HepG2 (cell line): ENCODE results near the gene HS3ST3A1. TPM values are rescaled to one million over a fixed set of nuclear protein-coding genes. Genes with fewer than 3 reads are reported as not detected.
"Not testable (repeated sequence)": the region's sequence is repeated elsewhere in the genome, so short reads cannot be mapped to it uniquely, and the experiment has no call there.

Source experiments
- ATAC-seq: fragments of 200-7000 bp; cut with Tn5 transposase; 3 replicates; pipeline ENCODE4 v1.9.1; 2020; ENCODE audit warnings: mild to moderate bottlenecking, moderate library complexity
- BruUV-seq: library from RNA; stranded (reverse); fragments of 400-500 nt; replicated peaks from 2 replicates; lab custom pipeline; 2021; lab: Mats Ljungman, UMichigan
- CTCF ChIA-PET: fragments of 300-600 bp; formaldehyde crosslinking; extraction: SDS; loops from one replicate; lab custom pipeline; 2021; ENCODE audit warnings: low total read pairs, inconsistent platforms, low intra/inter-chr PET ratio; lab: Yijun Ruan, JAX
- POLR2A ChIA-PET: fragments of 350-600 bp; sonication (Branson Sonifier 250); formaldehyde crosslinking; loops from one replicate; lab custom pipeline; 2020; ENCODE audit warnings: antibody characterized with exemption, inconsistent platforms; lab: Yijun Ruan, JAX
- DNase-seq: peaks from one replicate; pipeline ENCODE4 v3.0.0-alpha.2; 2015; ENCODE audit warnings: low spot score
- FAIRE-seq: peaks from 3 replicates; lab custom pipeline; 2011; peaks lifted over from hg19 to GRCh38; lab: Jason Lieb, UNC
- H2AFZ ChIP-seq: one replicate; pipeline ENCODE4 v1.6.1; 2011; ENCODE audit warnings: low read length, inconsistent platforms
- H3K27ac ChIP-seq: fragments of 300-600 bp; 3 replicates; pipeline ENCODE4 v1.8.0; 2011; ENCODE audit warnings: mixed run types, mild to moderate bottlenecking, mixed read lengths, low read length, inconsistent platforms; ENCODE audit not compliant: insufficient read depth; ENCODE audit errors: extremely low read length
- H3K27me3 ChIP-seq, 2 experiments: fragments of 200-600 bp in 1 of 2; 2 replicates in 1 of 2; 3 replicates in 1 of 2; pipeline versions ENCODE4 v1.6.0 to v1.8.0; 2011; ENCODE audit warnings: low read length in 2 of 2, mild to moderate bottlenecking in 2 of 2, moderate library complexity in 2 of 2, inconsistent platforms in 1 of 2; ENCODE audit not compliant: insufficient read depth in 2 of 2, control insufficient read depth in 1 of 2
- H3K36me3 ChIP-seq, 2 experiments: fragments of 200-600 bp in 1 of 2; replicated peaks in 1 of 2; 2 replicates in 1 of 2; 3 replicates in 1 of 2; pipeline versions ENCODE4 v1.5.1 to v1.8.0; 2011; ENCODE audit warnings: low read length in 2 of 2, inconsistent platforms in 1 of 2; ENCODE audit not compliant: insufficient read depth in 2 of 2, control insufficient read depth in 1 of 2
- H3K4me1 ChIP-seq: 2 replicates; pipeline ENCODE4 v1.5.1; 2012; ENCODE audit warnings: low read length, inconsistent platforms; ENCODE audit not compliant: insufficient read depth
- H3K4me2 ChIP-seq: 2 replicates; pipeline ENCODE4 v1.6.0; 2011; ENCODE audit warnings: low read depth, low read length, inconsistent platforms
- H3K4me3 ChIP-seq, 3 experiments: fragments of 200-600 bp in 1 of 3; sonication (generic), shearing (Covaris generic) in 1 of 3; replicated peaks in 1 of 3; 2 replicates each; pipeline ENCODE4 v1.5.1; 2011 to 2016; ENCODE audit warnings: low read length in 3 of 3, inconsistent platforms in 2 of 3, low read depth in 2 of 3, mild to moderate bottlenecking in 2 of 3, control low read depth in 1 of 3, mixed read lengths in 1 of 3; ENCODE audit not compliant: insufficient read depth in 1 of 3
- H3K79me2 ChIP-seq: one replicate; pipeline ENCODE4 v1.6.1; 2011; ENCODE audit warnings: low read length, inconsistent platforms; ENCODE audit not compliant: insufficient read depth
- H3K9ac ChIP-seq: 2 replicates; pipeline ENCODE4 v1.6.0; 2011; ENCODE audit warnings: mild to moderate bottlenecking, low read depth, low read length, inconsistent platforms; ENCODE audit not compliant: insufficient read depth
- H3K9me3 ChIP-seq: 2 replicates; pipeline ENCODE4 v1.5.1; 2012; ENCODE audit warnings: mild to moderate bottlenecking, low read length
- H4K20me1 ChIP-seq: 2 replicates; pipeline ENCODE4 v1.6.0; 2011; ENCODE audit warnings: inconsistent platforms, mild to moderate bottlenecking, low read length, moderate library complexity; ENCODE audit not compliant: insufficient read depth
- ARHGAP35 ChIP-seq: sonication (generic); formaldehyde crosslinking; IDR thresholded peaks from 2 replicates; pipeline ENCODE4 v1.9.0; 2022; ENCODE audit warnings: mild to moderate bottlenecking, inconsistent platforms, moderate library complexity, missing genetic modification reagents, borderline replicate concordance
- MED8 ChIP-seq: sonication (generic); formaldehyde crosslinking; IDR thresholded peaks from 2 replicates; pipeline ENCODE4 v1.8.1; 2023; ENCODE audit warnings: mild to moderate bottlenecking, missing genetic modification reagents; ENCODE audit not compliant: insufficient replicate concordance
- ONECUT2 ChIP-seq: sonication (generic); formaldehyde crosslinking; IDR thresholded peaks from 2 replicates; pipeline ENCODE4 v1.4.0; 2020; ENCODE audit warnings: missing genetic modification reagents
- TGIF2 ChIP-seq: IDR thresholded peaks from 2 replicates; pipeline ENCODE4 v1.6.1; 2016; ENCODE audit warnings: control low read depth, missing compliant biosample characterization
- ZKSCAN5 ChIP-seq: sonication (generic); formaldehyde crosslinking; IDR thresholded peaks from 2 replicates; pipeline ENCODE4 v1.5.1; 2020; ENCODE audit warnings: mild to moderate bottlenecking, missing genetic modification reagents
- ZNF468 ChIP-seq: sonication (generic); formaldehyde crosslinking; IDR thresholded peaks from 2 replicates; pipeline ENCODE4 v1.8.0; 2022; ENCODE audit warnings: mild to moderate bottlenecking, moderate library complexity, missing genetic modification reagents
- ZNF501 ChIP-seq: sonication (generic); formaldehyde crosslinking; IDR thresholded peaks from 2 replicates; pipeline ENCODE4 v1.5.1; 2020; ENCODE audit warnings: mild to moderate bottlenecking, moderate library complexity, missing genetic modification reagents
- ZNF737 ChIP-seq: sonication (generic); formaldehyde crosslinking; IDR thresholded peaks from 2 replicates; pipeline ENCODE4 v1.5.0; 2020; ENCODE audit warnings: missing genetic modification reagents, mild to moderate bottlenecking, borderline replicate concordance
- ZNF746 ChIP-seq: sonication (generic); formaldehyde crosslinking; IDR thresholded peaks from 2 replicates; pipeline ENCODE4 v1.8.0; 2022; ENCODE audit warnings: mild to moderate bottlenecking, missing genetic modification reagents
- ZNF773 ChIP-seq: sonication (generic); formaldehyde crosslinking; IDR thresholded peaks from 2 replicates; pipeline ENCODE4 v1.4.0; 2020; ENCODE audit warnings: missing genetic modification reagents, borderline replicate concordance
- ZZZ3 ChIP-seq: sonication (generic); formaldehyde crosslinking; IDR thresholded peaks from 2 replicates; pipeline ENCODE4 v1.4.0; 2020; ENCODE audit warnings: missing genetic modification reagents, mild to moderate bottlenecking, borderline replicate concordance
- WGBS: methylation state at CpG from one replicate; pipeline ENCODE4 v1.1.6; 2017; ENCODE audit warnings: low lambda C conversion rate; 5-methylcytosine and 5-hydroxymethylcytosine counted together
- in situ Hi-C: cut with HindIII; loops from 2 replicates; pipeline ENCODE4 v1.10.0; 2017; ENCODE audit warnings: low pct_unique_long_range_greater_than_20kb; ENCODE audit not compliant: extremely low pct_ligation_motif_present
- intact Hi-C: fragments of 100-400 bp; cut with micrococcal nuclease; formaldehyde crosslinking; loops from one replicate; pipeline ENCODE4 v1.10.0; 2022; ENCODE audit not compliant: unreplicated experiment
- polyA plus RNA-seq, 8 experiments: library from polyadenylated mRNA; depleted of rRNA in 3 of 8; stranded (reverse) in 7 of 8; unstranded in 1 of 8; fragments of >200 nt; fragmentation: Illumina TruSeq in 4 of 8; extraction: Trizol in 4 of 8; gene quantifications; 2 replicates each; pipeline versions ENCODE4 v1.2.1 to v1.2.3, GENCODE V29; 2011 to 2016; ENCODE audit warnings: low read depth in 4 of 8, missing spikeins in 1 of 8, mixed read lengths in 1 of 8; ENCODE audit not compliant: insufficient read depth in 1 of 8
- total RNA-seq, 5 experiments: library from RNA; depleted of rRNA; stranded (reverse); fragments of >200 nt; fragmentation: Illumina TruSeq; extraction: Trizol; gene quantifications; 2 replicates each; pipeline ENCODE4 v1.2.3, GENCODE V29; 2016; ENCODE audit warnings: low read depth in 1 of 5
- TF ChIP-seq, protein P1 (sequence below): sonication (generic); formaldehyde crosslinking; conservative IDR thresholded peaks from 2 replicates; pipeline ENCODE4 v1.8.0; 2022; ENCODE audit warnings: low read depth, missing genetic modification reagents
- TF ChIP-seq, protein P2 (sequence below): IDR thresholded peaks from 2 replicates; pipeline ENCODE4 v1.6.1; 2012; ENCODE audit warnings: inconsistent platforms

HS3ST3A1 gene
- total and polyA plus RNA-seq, 2 of the 13 experiments (the other 11 are each of a cell fraction or from before 2014, with no cell fraction given), result 1.3 to 3.5 TPM

DNA sequence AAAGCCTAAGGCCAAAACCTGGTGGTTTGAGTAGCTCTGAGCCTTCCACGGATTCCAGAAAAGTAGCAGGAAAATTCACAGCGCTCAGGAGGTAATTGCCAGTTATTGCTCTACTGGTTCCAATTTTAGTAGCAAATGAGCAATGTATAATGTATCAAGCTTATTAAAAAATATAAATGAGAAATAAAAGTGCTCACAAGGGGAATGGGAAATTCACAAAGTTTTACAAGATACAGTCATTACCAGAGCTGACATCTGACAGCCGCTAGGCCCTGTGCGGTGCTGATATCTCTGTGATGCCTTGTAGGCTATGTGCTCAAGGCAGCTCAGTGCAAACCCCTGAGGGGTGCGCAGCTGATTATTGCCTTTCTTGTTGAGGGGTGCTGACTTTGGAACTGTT lies 47.5 kb downstream of the HS3ST3A1 start:
- in situ Hi-C loops, result no loop called here

DNA sequence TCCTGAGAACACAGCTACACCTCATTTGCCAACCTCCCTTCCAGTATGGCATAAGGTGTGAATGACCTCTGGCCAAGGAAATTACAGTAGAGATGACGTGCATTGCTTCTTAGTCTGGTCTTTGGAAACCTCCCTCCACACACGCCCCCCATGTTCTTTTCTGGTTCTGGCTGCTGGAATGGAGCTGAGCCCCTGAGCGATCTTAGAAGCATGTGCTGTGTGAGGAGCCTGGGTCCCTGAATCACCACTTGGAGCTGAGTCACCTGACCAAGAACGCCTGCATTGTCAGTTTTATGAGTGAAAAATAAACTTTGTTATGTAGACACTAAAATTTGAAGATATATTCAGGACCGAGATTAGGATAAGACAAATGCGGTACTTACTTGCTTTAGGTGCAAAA lies 51.4 kb downstream of the HS3ST3A1 start:
- Histone ChIP-seq H3K27me3 (no peaks in the 10 kb centered on the region; a peak in 2 of 5 replicates), H3K79me2 (no peaks in the 10 kb centered on the region), H3K9me3 (no peaks in the 10 kb centered on the region), H3K4me3 (no peak overlapping the region), H3K36me3 (no peaks in the 10 kb centered on the region), H3K4me2 (no peak overlapping the region), H3K27ac (no peak overlapping the region), H2AFZ (no peak overlapping the region), H4K20me1 (no peaks in the 10 kb centered on the region), H3K9ac (no peak overlapping the region), H3K4me1 (no peaks in the 10 kb centered on the region)
- BruUV-seq, result no TSS peak
- DNase-seq (no peak), ATAC-seq (no peak), FAIRE-seq (no peak)
- 48% methylated on average over 6 of the region's 6 CpGs for WGBS
- in situ Hi-C loops (no loop called here), intact Hi-C loops (no loop called here)
- TF ChIP-seq, protein P1, sequence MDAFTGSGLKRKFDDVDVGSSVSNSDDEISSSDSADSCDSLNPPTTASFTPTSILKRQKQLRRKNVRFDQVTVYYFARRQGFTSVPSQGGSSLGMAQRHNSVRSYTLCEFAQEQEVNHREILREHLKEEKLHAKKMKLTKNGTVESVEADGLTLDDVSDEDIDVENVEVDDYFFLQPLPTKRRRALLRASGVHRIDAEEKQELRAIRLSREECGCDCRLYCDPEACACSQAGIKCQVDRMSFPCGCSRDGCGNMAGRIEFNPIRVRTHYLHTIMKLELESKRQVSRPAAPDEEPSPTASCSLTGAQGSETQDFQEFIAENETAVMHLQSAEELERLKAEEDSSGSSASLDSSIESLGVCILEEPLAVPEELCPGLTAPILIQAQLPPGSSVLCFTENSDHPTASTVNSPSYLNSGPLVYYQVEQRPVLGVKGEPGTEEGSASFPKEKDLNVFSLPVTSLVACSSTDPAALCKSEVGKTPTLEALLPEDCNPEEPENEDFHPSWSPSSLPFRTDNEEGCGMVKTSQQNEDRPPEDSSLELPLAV, result no peak
- TF ChIP-seq ZNF468 (no peak), ZNF746 (CRISPR knock-in tag) (no peak), ZZZ3 (CRISPR knock-in tag) (no peak), ZNF501 (CRISPR knock-in tag) (no peak), ONECUT2 (CRISPR knock-in tag) (no peak), MED8 (CRISPR knock-in tag) (no peak), ARHGAP35 (CRISPR knock-in tag) (no peak), ZNF737 (no peak), ZKSCAN5 (CRISPR knock-in tag) (no peak), ZNF773 (no peak), TGIF2 (CRISPR knock-in tag) (no peak)
- CTCF ChIA-PET, result no interaction called here
- POLR2A ChIA-PET, result no interaction called here

More for the DNA sequence above, 47.5 kb downstream of the HS3ST3A1 start:
- TF ChIP-seq, protein P2, sequence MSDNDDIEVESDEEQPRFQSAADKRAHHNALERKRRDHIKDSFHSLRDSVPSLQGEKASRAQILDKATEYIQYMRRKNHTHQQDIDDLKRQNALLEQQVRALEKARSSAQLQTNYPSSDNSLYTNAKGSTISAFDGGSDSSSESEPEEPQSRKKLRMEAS, result no peak
- Histone ChIP-seq H3K4me3 (no peak overlapping the region), H3K9me3 (no peaks in the 10 kb centered on the region), H3K36me3 (no peaks in the 10 kb centered on the region), H3K4me1 (no peaks in the 10 kb centered on the region), H3K9ac (no peak overlapping the region), H3K27ac (no peak overlapping the region), H2AFZ (no peak overlapping the region), H4K20me1 (no peaks in the 10 kb centered on the region), H3K4me2 (no peak overlapping the region), H3K79me2 (no peaks in the 10 kb centered on the region), H3K27me3 (no peaks in the 10 kb centered on the region; a peak in 1 of 5 replicates)
- DNase-seq (no peak), ATAC-seq (no peak), FAIRE-seq (no peak)
- ChIA-PET CTCF (no interaction called here), POLR2A (no interaction called here)
- intact Hi-C loops, result no loop called here
- 76% methylated on average over 5 of the region's 5 CpGs for WGBS
- no TSS peak for BruUV-seq

DNA sequence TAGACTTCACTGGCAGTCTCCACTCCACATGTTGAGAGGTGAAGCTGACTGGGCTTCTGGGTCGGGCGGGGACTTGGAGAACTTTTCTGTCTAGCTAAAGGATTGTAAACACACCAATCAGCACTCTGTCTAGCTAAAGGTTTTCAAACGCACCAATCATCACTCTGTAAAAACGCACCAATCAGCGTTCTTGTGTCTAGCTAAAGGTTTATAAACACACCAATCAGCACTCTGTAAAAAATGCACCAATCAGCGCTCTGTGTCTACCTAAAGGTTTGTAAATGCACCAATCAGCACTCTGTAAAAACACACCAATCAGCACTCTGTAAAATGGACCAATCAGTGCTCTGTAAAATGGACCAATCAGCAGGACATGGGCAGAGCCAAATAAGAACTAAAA lies 53.2 kb downstream of the HS3ST3A1 start:
- WGBS, result 34% methylated on average over 6 of the region's 6 CpGs
- FAIRE-seq, intact Hi-C loops, DNase-seq, H3K9ac ChIP-seq, H3K9me3 ChIP-seq, H3K4me1 ChIP-seq, H4K20me1 ChIP-seq, H3K36me3 ChIP-seq, H3K79me2 ChIP-seq, H2AFZ ChIP-seq, H3K4me2 ChIP-seq, H3K4me3 ChIP-seq, H3K27ac ChIP-seq, BruUV-seq, H3K27me3 ChIP-seq, in situ Hi-C loops, ATAC-seq, CTCF ChIA-PET, POLR2A ChIA-PET: not testable (repeated sequence)
